ENCODE measurements around the gene CRIM1. TPM values are rescaled to one million over a fixed set of nuclear protein-coding genes. Genes with fewer than 3 reads are reported as not detected.

The CRIM1 gene
- total and polyA plus RNA-seq, 12 donors, result 14.1 to 83.6 (median 54.8) TPM

- peaks cover 0 to 40% (median 17%) of the 10 kb centered on the region in 9 donors for H3K36me3 ChIP-seq
- H3K4me1 ChIP-seq, result peaks cover 0 to 11% (median 7%) of the 10 kb centered on the region in 9 donors
- WGBS, 2 donors, result 92 to 94% methylated on average over 3 of the region's 3 CpGs
- H3K4me3 ChIP-seq, result no peak overlapping the region
- H3K27ac ChIP-seq, result no peak overlapping the region
- no peaks in the 10 kb centered on the region for H3K27me3 ChIP-seq
- H3K9me3 ChIP-seq, result no peaks in the 10 kb centered on the region
- DNase-seq, result no peak
- intact Hi-C loops (cut with DNase I), result no loop called here
- no peak for TF ChIP-seq CTCF (IDR thresholded peaks at IDR 0.05)
- peak in 2 of 8 donors; percentile 41 to 78 for ATAC-seq
Observed at GRCh38 chr2:36497570-36498163, 142.1 kb downstream of the CRIM1 start.

- Histone ChIP-seq H3K9me3 (no peaks in the 10 kb centered on the region), H3K27ac (no peak overlapping the region), H3K27me3 (no peaks in the 10 kb centered on the region), H3K4me3 (no peak overlapping the region), H3K4me1 (no peaks in the 10 kb centered on the region), H3K36me3 (peaks cover 0 to 57% (median 17%) of the 10 kb centered on the region in 9 donors)
- intact Hi-C loops (cut with DNase I), result no loop called here
- no peak for ATAC-seq
- DNase-seq, result no peak
- TF ChIP-seq CTCF (IDR thresholded peaks at IDR 0.05), result no peak
- WGBS, 2 donors, result 96% methylated on average over 6 of the region's 6 CpGs
Observed at GRCh38 chr2:36499128-36499820, 143.7 kb downstream of the CRIM1 start.

DNA sequence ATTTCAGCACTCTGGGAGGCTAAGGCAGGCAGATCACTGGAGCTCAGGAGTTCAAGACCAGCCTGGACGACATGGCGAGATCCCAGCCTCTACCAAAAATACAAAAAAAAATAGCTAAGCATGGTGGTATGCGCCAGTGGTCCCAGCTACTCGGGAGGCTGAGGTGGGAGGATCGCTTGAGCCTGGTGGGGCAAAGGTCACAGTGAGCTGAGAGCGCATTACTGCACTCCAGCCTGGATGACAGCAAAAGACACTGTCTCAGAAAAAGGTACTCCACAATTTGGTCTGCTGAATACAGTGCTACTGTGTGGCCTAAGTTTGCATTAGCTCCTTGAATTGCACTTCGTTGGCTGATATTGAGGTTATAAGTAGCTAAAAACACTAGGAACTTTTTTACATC, 144.5 kb downstream of the CRIM1 start:
- no peak overlapping the region for H3K4me3 ChIP-seq
- ATAC-seq, result no peak
- intact Hi-C loops (cut with DNase I), result loop anchor here in 3 of 10 donors (10.0 kb wide), 2 partner anchors 165 to 285 kb away; no protein-coding TSS in a partner anchor
- H3K27ac ChIP-seq, result no peak overlapping the region
- H3K36me3 ChIP-seq, result peaks cover 0 to 64% (median 17%) of the 10 kb centered on the region in 9 donors
- DNase-seq, result no peak
- H3K4me1 ChIP-seq, result no peaks in the 10 kb centered on the region
- TF ChIP-seq CTCF (IDR thresholded peaks at IDR 0.05), result no peak
- no peaks in the 10 kb centered on the region for H3K9me3 ChIP-seq
- no peaks in the 10 kb centered on the region for H3K27me3 ChIP-seq
- WGBS, 2 donors, result 95 to 97% methylated on average over 7 of the region's 7 CpGs

GRCh38 chr2:36502081-36502480, 146.5 kb downstream of the CRIM1 start:
- H3K4me3 ChIP-seq, result no peak overlapping the region
- H3K27me3 ChIP-seq, result no peaks in the 10 kb centered on the region
- no peaks in the 10 kb centered on the region for H3K4me1 ChIP-seq
- TF ChIP-seq CTCF (IDR thresholded peaks at IDR 0.05), result no peak
- intact Hi-C loops (cut with DNase I), result loop anchor here in 3 of 10 donors (10.0 kb wide), 2 partner anchors 163 to 283 kb away; no protein-coding TSS in a partner anchor
- DNase-seq (no peak), ATAC-seq (no peak)
- H3K27ac ChIP-seq, result no peak overlapping the region
- H3K36me3 ChIP-seq, result peaks cover 0 to 79% (median 17%) of the 10 kb centered on the region in 9 donors
- WGBS, 2 donors, result 88 to 94% methylated on average over 4 of the region's 4 CpGs
- no peaks in the 10 kb centered on the region for H3K9me3 ChIP-seq
